GM18868 (cell line): ENCODE data around the gene CDK12.
"Not testable (repeated sequence)": the region's sequence is repeated elsewhere in the genome, so short reads cannot be mapped to it uniquely, and the experiment has no call there.

Experiments
- ATAC-seq: cut with Tn5 transposase; IDR thresholded peaks from one replicate; pipeline ENCODE4 v1.9.1; 2021; ENCODE audit warnings: mild to moderate bottlenecking, moderate library complexity; ENCODE audit not compliant: unreplicated experiment

CDK12 gene

GRCh38 chr17:39496921-39497320, 35.6 kb downstream of the CDK12 start:
- not testable (repeated sequence) for ATAC-seq

GRCh38 chr17:39507511-39507910, 46.2 kb downstream of the CDK12 start:
- no peak for ATAC-seq

- ATAC-seq = no peak
These were observed 47.7 kb downstream of the CDK12 start for GRCh38 chr17:39508987-39509386.

GRCh38 chr17:39513309-39513708, 52.0 kb downstream of the CDK12 start:
- ATAC-seq = no peak

- ATAC-seq = no peak
These were observed 52.6 kb downstream of the CDK12 start for GRCh38 chr17:39513915-39514314.

GRCh38 chr17:39517224-39517623, 55.9 kb downstream of the CDK12 start:
- no peak for ATAC-seq

GRCh38 chr17:39525801-39526506, 64.7 kb downstream of the CDK12 start:
- ATAC-seq = no peak

GRCh38 chr17:39527220-39527813, 66.0 kb downstream of the CDK12 start:
- no peak for ATAC-seq

GRCh38 chr17:39529455-39529854, 68.2 kb downstream of the CDK12 start:
- ATAC-seq = no peak

- no peak for ATAC-seq
These were observed 69.2 kb downstream of the CDK12 start for GRCh38 chr17:39530513-39530912.

- ATAC-seq = no peak
These were observed 70.0 kb downstream of the CDK12 start for GRCh38 chr17:39531252-39531651.

- no peak for ATAC-seq
These were observed 72.6 kb downstream of the CDK12 start for GRCh38 chr17:39533891-39534290.

- no peak for ATAC-seq
These were observed 73.6 kb downstream of the CDK12 start for GRCh38 chr17:39534768-39535405.

- ATAC-seq = no peak
These were observed 75.2 kb downstream of the CDK12 start for GRCh38 chr17:39536468-39536867.

- not testable (repeated sequence) for ATAC-seq
These were observed 76.1 kb downstream of the CDK12 start for GRCh38 chr17:39537364-39537763.

- ATAC-seq = no peak
These were observed 77.6 kb downstream of the CDK12 start for GRCh38 chr17:39538866-39539265.

- ATAC-seq = no peak
These were observed 79.3 kb downstream of the CDK12 start for GRCh38 chr17:39540611-39541010.

- no peak for ATAC-seq
These were observed 80.4 kb downstream of the CDK12 start for GRCh38 chr17:39541652-39542051.

GRCh38 chr17:39543176-39543575, 81.9 kb downstream of the CDK12 start:
- ATAC-seq = no peak

GRCh38 chr17:39543664-39544063, 82.4 kb downstream of the CDK12 start:
- ATAC-seq = no peak

- not testable (repeated sequence) for ATAC-seq
These were observed 83.1 kb downstream of the CDK12 start for GRCh38 chr17:39544361-39544760.
